H9 (cell line): ENCODE measurements around the gene SP5. TPM values are rescaled to one million over a fixed set of nuclear protein-coding genes. Genes with fewer than 3 reads are reported as not detected.

ENCODE experiments used
- DNase-seq: peaks from one replicate; pipeline ENCODE4 v3.0.0-alpha.2; 2017
- H2AFZ ChIP-seq: one replicate; pipeline ENCODE4 v1.6.1; 2013; ENCODE audit warnings: mild to moderate bottlenecking, low read length, control low read depth, moderate library complexity
- H2AK5ac ChIP-seq: 2 replicates; pipeline ENCODE4 v1.6.1; 2013; ENCODE audit warnings: low read length, control low read depth, mixed read lengths; ENCODE audit not compliant: insufficient read length
- H2BK120ac ChIP-seq: one replicate; pipeline ENCODE4 v1.6.1; 2013; ENCODE audit warnings: low read depth, mild to moderate bottlenecking, low read length, control low read depth, inconsistent platforms; ENCODE audit not compliant: poor library complexity, severe bottlenecking
- H2BK12ac ChIP-seq: 2 replicates; pipeline ENCODE4 v1.6.1; 2013; ENCODE audit warnings: low read length, control low read depth, mixed read lengths, low read depth; ENCODE audit not compliant: insufficient read length
- H2BK15ac ChIP-seq: 2 replicates; pipeline ENCODE4 v1.6.1; 2013; ENCODE audit warnings: low read depth, low read length, control low read depth
- H2BK20ac ChIP-seq: one replicate; pipeline ENCODE4 v1.6.1; 2013; ENCODE audit warnings: low read depth, mild to moderate bottlenecking, low read length, control low read depth, inconsistent platforms; ENCODE audit not compliant: poor library complexity, severe bottlenecking
- H2BK5ac ChIP-seq: 2 replicates; pipeline ENCODE4 v1.6.1; 2013; ENCODE audit warnings: low read length, control low read depth, mixed read lengths; ENCODE audit not compliant: insufficient read length
- H3K14ac ChIP-seq: 2 replicates; pipeline ENCODE4 v1.6.1; 2013; ENCODE audit warnings: low read length, control low read depth; ENCODE audit not compliant: insufficient read depth
- H3K18ac ChIP-seq: 2 replicates; pipeline ENCODE4 v1.6.1; 2013; ENCODE audit warnings: low read depth, mild to moderate bottlenecking, mixed read lengths, low read length, control low read depth; ENCODE audit not compliant: insufficient read length
- H3K23ac ChIP-seq: 2 replicates; pipeline ENCODE4 v1.6.1; 2013; ENCODE audit warnings: low read length, control low read depth, mixed read lengths, low read depth; ENCODE audit not compliant: insufficient read length
- H3K23me2 ChIP-seq: 2 replicates; pipeline ENCODE4 v1.6.1; 2013; ENCODE audit warnings: low read depth, mild to moderate bottlenecking, mixed read lengths, low read length, control low read depth; ENCODE audit not compliant: insufficient read length, poor library complexity, severe bottlenecking
- H3K27ac ChIP-seq: 2 replicates; pipeline ENCODE4 v1.5.1; 2013; ENCODE audit warnings: low read length, control low read depth, mixed read lengths, low read depth; ENCODE audit not compliant: insufficient read length
- H3K27me3 ChIP-seq: 2 replicates; pipeline ENCODE4 v1.6.1; 2013; ENCODE audit warnings: low read length, control low read depth, inconsistent platforms; ENCODE audit not compliant: insufficient read depth
- H3K4ac ChIP-seq: 2 replicates; pipeline ENCODE4 v1.6.1; 2013; ENCODE audit warnings: low read depth, mild to moderate bottlenecking, control low read depth, inconsistent platforms, low read length, moderate library complexity
- H3K4me1 ChIP-seq: 2 replicates; pipeline ENCODE4 v1.6.1; 2013; ENCODE audit warnings: low read length, control low read depth, inconsistent platforms; ENCODE audit not compliant: insufficient read depth
- H3K4me2 ChIP-seq: 2 replicates; pipeline ENCODE4 v1.6.1; 2013; ENCODE audit warnings: low read length, control low read depth, mixed read lengths; ENCODE audit not compliant: insufficient read length, insufficient read depth
- H3K56ac ChIP-seq: 2 replicates; pipeline ENCODE4 v1.6.1; 2013; ENCODE audit warnings: low read depth, mild to moderate bottlenecking, mixed read lengths, low read length, control low read depth; ENCODE audit not compliant: insufficient read length
- H3K79me1 ChIP-seq: 2 replicates; pipeline ENCODE4 v1.6.1; 2013; ENCODE audit warnings: low read depth, mild to moderate bottlenecking, moderate library complexity, low read length, control low read depth, inconsistent platforms; ENCODE audit not compliant: insufficient read depth, poor library complexity, severe bottlenecking
- H3K79me2 ChIP-seq: 2 replicates; pipeline ENCODE4 v1.6.1; 2013; ENCODE audit warnings: low read length, control low read depth, inconsistent platforms; ENCODE audit not compliant: insufficient read depth
- H3K9ac ChIP-seq: 2 replicates; pipeline ENCODE4 v1.6.1; 2013; ENCODE audit warnings: low read length, control low read depth, mixed read lengths; ENCODE audit not compliant: insufficient read length; ENCODE audit errors: extremely low read depth
- H3K9me3 ChIP-seq: one replicate; pipeline ENCODE4 v1.6.1; 2013; ENCODE audit warnings: low read depth, low read length, inconsistent platforms; ENCODE audit not compliant: control insufficient read depth
- H3T11ph ChIP-seq: one replicate; pipeline ENCODE4 v1.6.1; 2013; ENCODE audit warnings: mild to moderate bottlenecking, low read length, control low read depth, inconsistent platforms
- H4K20me1 ChIP-seq: one replicate; pipeline ENCODE4 v1.6.1; 2013; ENCODE audit not compliant: control insufficient read depth, insufficient read length, insufficient read depth
- H4K5ac ChIP-seq: 2 replicates; pipeline ENCODE4 v1.6.1; 2013; ENCODE audit warnings: low read depth, mild to moderate bottlenecking, mixed read lengths, low read length, control low read depth; ENCODE audit not compliant: insufficient read length
- H4K8ac ChIP-seq: replicated peaks from 2 replicates; pipeline ENCODE4 v1.6.1; 2013; ENCODE audit warnings: low read length, control low read depth, mixed read lengths, low read depth; ENCODE audit not compliant: insufficient read length
- H4K91ac ChIP-seq: 2 replicates; pipeline ENCODE4 v1.6.1; 2013; ENCODE audit warnings: low read depth, mild to moderate bottlenecking, moderate library complexity, mixed read lengths, low read length, control low read depth; ENCODE audit not compliant: insufficient read length
- H3K27ac Mint-ChIP-seq, 3 experiments: 2 replicates in 2 of 3; 3 replicates in 1 of 3; pipeline ENCODE4 v1.8.0; 2020 to 2021; ENCODE audit warnings: mixed read lengths in 3 of 3, mild to moderate bottlenecking in 1 of 3, moderate library complexity in 1 of 3
- H3K27me3 Mint-ChIP-seq: 2 replicates; pipeline ENCODE4 v1.8.0; 2021; ENCODE audit warnings: low read depth, mild to moderate bottlenecking, moderate library complexity, mixed read lengths
- H3K36me3 Mint-ChIP-seq, 3 experiments: 2 replicates in 2 of 3; 3 replicates in 1 of 3; pipeline ENCODE4 v1.8.0; 2020 to 2021; ENCODE audit warnings: low read depth in 3 of 3, mixed read lengths in 3 of 3; ENCODE audit not compliant: insufficient read depth in 1 of 3
- H3K4me1 Mint-ChIP-seq, 2 experiments: 2 replicates each; pipeline ENCODE4 v1.8.0; 2020; ENCODE audit warnings: mixed read lengths in 2 of 2
- H3K4me3 Mint-ChIP-seq, 2 experiments: 2 replicates in 1 of 2; 3 replicates in 1 of 2; pipeline ENCODE4 v1.8.0; 2020 to 2021; ENCODE audit warnings: mild to moderate bottlenecking in 2 of 2, mixed read lengths in 2 of 2, moderate library complexity in 1 of 2
- H3K9me3 Mint-ChIP-seq, 2 experiments: 2 replicates in 1 of 2; 3 replicates in 1 of 2; pipeline ENCODE4 v1.8.0; 2020; ENCODE audit warnings: mild to moderate bottlenecking in 2 of 2, mixed read lengths in 2 of 2, moderate library complexity in 1 of 2
- WGBS: extraction: QIAGEN DNeasy Blood & Tissue Kit; methylation state at CpG from one replicate; pipeline ENCODE4 v1.1.7; 2013; ENCODE audit warnings: missing lambda C conversion rate, low lambda C conversion rate, mixed read lengths; ENCODE audit not compliant: insufficient read length; ENCODE audit errors: extremely low coverage; 5-methylcytosine and 5-hydroxymethylcytosine counted together
- total RNA-seq: library from RNA; stranded (reverse); gene quantifications from 2 replicates; pipeline ENCODE4 v1.2.1, GENCODE V29; 2021
- TF ChIP-seq, protein P1 (sequence below): fragments of 200-600 bp; sonication (generic); conservative IDR thresholded peaks from 3 replicates; pipeline ENCODE4 v1.8.0; 2021; ENCODE audit warnings: antibody characterized with exemption, mild to moderate bottlenecking

The SP5 gene
- total RNA-seq, 1 experiment from 2014 or later: 1.7 TPM

GRCh38 chr2:170721678-170722077 lies 6.5 kb downstream of the SP5 start:
- Mint-ChIP-seq H3K9me3 (peaks cover 0 to 9% of the 10 kb centered on the region in 2 experiments; a peak in 2 of 5 replicates), H3K4me1 (peaks cover 10 to 20% of the 10 kb centered on the region in 2 experiments), H3K4me3 (no peak overlapping the region), H3K27me3 (peaks cover 61% of the 10 kb centered on the region), H3K27ac (no peak overlapping the region), H3K36me3 (no peaks in the 10 kb centered on the region)
- Histone ChIP-seq H3K79me1 (no peaks in the 10 kb centered on the region), H3K14ac (no peak overlapping the region), H3K18ac (no peak overlapping the region), H3K56ac (no peak overlapping the region), H3K23me2 (no peaks in the 10 kb centered on the region), H3K4ac (no peak overlapping the region), H3K4me2 (no peak overlapping the region), H2BK12ac (no peak overlapping the region), H3K23ac (no peak overlapping the region), H2AK5ac (no peak overlapping the region), H3K79me2 (no peaks in the 10 kb centered on the region), H4K8ac (no peak overlapping the region), H3K9ac (no peak overlapping the region), H3K27ac (no peak overlapping the region), H3K27me3 (peaks cover 19% of the 10 kb centered on the region), H4K5ac (no peak overlapping the region), H4K91ac (no peak overlapping the region), H4K20me1 (no peaks in the 10 kb centered on the region), H2BK5ac (no peak overlapping the region), H2BK120ac (no peak overlapping the region), H3K4me1 (no peaks in the 10 kb centered on the region), H2BK20ac (no peak overlapping the region), H3K9me3 (no peaks in the 10 kb centered on the region), H2BK15ac (no peak overlapping the region), H2AFZ (no peak overlapping the region), H3T11ph (no peak overlapping the region)
- no peak for DNase-seq
- no CpG with 5 or more reads among the region's 3 CpGs for WGBS
- TF ChIP-seq, protein P1, sequence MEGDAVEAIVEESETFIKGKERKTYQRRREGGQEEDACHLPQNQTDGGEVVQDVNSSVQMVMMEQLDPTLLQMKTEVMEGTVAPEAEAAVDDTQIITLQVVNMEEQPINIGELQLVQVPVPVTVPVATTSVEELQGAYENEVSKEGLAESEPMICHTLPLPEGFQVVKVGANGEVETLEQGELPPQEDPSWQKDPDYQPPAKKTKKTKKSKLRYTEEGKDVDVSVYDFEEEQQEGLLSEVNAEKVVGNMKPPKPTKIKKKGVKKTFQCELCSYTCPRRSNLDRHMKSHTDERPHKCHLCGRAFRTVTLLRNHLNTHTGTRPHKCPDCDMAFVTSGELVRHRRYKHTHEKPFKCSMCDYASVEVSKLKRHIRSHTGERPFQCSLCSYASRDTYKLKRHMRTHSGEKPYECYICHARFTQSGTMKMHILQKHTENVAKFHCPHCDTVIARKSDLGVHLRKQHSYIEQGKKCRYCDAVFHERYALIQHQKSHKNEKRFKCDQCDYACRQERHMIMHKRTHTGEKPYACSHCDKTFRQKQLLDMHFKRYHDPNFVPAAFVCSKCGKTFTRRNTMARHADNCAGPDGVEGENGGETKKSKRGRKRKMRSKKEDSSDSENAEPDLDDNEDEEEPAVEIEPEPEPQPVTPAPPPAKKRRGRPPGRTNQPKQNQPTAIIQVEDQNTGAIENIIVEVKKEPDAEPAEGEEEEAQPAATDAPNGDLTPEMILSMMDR: no peak
